Ectodermal cell (in vitro differentiated cells): ENCODE results near the gene PLXNA1.

Experiments used
- H3K27ac ChIP-seq: 2 replicates; pipeline ENCODE4 v1.7.0; 2013; ENCODE audit warnings: mild to moderate bottlenecking, low read depth, low read length; ENCODE audit not compliant: insufficient read depth, poor library complexity, severe bottlenecking
- H3K27me3 ChIP-seq: 2 replicates; pipeline ENCODE4 v1.7.0; 2013; ENCODE audit warnings: mild to moderate bottlenecking, low read length; ENCODE audit not compliant: insufficient read depth, control insufficient read depth, poor library complexity, severe bottlenecking
- H3K36me3 ChIP-seq: one replicate; pipeline ENCODE4 v1.7.0; 2013; ENCODE audit warnings: low read length; ENCODE audit not compliant: control insufficient read depth, insufficient read depth
- H3K4me1 ChIP-seq: one replicate; pipeline ENCODE4 v1.7.0; 2013; ENCODE audit warnings: low read length; ENCODE audit not compliant: control insufficient read depth, insufficient read depth
- H3K4me3 ChIP-seq: 2 replicates; pipeline ENCODE4 v1.7.0; 2013; ENCODE audit warnings: low read depth, low read length, control low read depth; ENCODE audit not compliant: insufficient read depth
- H3K9me3 ChIP-seq: 2 replicates; pipeline ENCODE4 v1.7.0; 2013; ENCODE audit warnings: mild to moderate bottlenecking, low read length, moderate library complexity; ENCODE audit not compliant: control insufficient read depth
- WGBS, 2 experiments: methylation state at CpG; one replicate each; pipeline ENCODE4 v1.1.7; 2013; ENCODE audit warnings: missing lambda C conversion rate in 2 of 2; 5-methylcytosine and 5-hydroxymethylcytosine counted together

PLXNA1 gene

DNA sequence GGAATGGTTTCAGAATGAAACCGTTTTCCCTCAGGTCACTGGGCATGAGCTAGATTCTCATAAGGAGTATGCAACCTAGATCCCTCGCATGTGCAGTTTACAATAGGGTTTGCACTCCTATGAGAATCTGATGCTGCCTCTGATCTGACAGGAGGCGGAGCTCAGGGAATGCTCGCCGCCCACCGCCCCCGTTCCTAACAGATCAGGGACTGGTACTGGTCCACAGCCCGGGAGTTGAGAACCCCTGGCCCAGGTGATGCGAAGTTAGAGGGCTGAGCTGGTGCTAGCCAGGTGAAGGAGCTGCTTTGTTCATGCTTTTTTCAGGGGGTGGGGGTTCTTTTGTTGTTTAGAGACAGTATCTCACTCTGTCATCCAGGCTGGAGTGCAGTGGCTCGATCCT lies 15.5 kb upstream of the PLXNA1 start:
- Histone ChIP-seq H3K9me3 (no peaks in the 10 kb centered on the region), H3K4me3 (no peak overlapping the region), H3K4me1 (peaks cover 23% of the 10 kb centered on the region), H3K36me3 (no peaks in the 10 kb centered on the region), H3K27ac (no peak overlapping the region), H3K27me3 (no peaks in the 10 kb centered on the region)
- 90 to 91% methylated on average over 10 of the region's 10 CpGs for WGBS, 2 experiments

DNA sequence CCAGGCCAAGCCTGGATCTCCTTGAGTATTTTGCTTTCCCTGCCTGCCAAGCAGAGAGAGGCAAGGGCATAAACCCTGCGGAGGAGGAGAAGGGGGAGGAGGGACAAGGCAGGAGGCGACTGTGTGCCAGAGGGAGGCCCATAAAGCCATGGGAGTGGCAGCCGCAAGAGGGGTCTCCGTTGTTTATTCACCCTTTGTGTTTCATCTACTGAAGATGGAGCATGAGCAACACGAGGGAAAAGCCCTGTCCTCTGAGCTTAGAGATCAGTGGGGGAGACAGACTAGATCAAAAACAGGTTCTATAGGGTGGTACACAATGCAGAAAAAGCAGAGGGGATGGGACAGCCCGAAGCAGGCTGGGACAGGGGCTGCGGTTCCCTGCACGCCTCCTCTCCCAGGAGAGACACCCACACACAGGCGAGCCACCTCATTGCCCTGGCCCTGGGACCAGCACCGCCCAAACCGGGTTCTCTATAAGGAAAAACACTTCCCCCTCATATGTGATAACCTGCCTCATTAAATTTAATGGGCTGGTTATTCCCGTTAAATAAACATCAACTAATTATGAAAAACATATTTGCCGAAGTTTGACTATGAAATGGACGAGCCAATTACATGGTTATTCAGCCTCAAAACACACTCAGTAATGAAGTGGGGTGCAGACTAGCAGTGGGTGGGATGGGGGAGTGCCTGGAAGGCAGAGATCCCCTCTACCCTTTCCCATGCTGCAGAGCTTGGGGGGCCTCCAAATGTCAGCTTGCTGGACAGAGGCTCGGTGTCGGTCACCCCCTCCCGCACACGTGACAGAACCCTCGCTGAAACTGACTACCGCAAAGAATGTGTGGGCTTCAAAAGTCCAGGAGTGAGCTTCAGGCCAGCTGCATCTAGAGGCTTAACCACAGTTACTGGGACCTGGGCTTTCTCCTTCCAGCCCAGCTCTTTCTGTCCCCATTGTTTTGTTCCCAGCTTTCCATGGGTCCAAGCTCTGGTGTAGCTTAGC lies 14.2 kb upstream of the PLXNA1 start:
- Histone ChIP-seq H3K9me3 (no peaks in the 10 kb centered on the region), H3K27ac (no peak overlapping the region)
- WGBS, 2 experiments, result 74 to 75% methylated on average over 20 of the region's 20 CpGs

DNA sequence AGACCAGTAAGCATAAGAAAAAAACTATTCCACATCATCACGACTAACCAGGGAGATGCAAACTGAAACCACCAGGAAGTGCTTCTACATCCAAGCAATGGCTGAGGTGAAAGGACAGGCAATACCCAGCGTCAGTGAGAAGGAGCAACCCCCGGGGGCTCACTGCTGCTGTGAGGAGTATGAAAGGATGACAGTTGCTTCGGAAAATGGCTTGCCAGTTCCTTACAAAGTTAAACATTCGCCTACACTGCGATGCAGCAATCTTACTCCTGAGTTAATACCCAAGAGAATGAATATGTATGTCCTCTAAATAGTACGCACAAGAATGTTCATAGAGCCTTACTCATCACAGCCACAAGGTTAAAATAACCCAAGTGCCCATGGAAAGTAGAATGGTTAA lies 13.3 kb upstream of the PLXNA1 start:
- H3K27ac ChIP-seq, result no peak overlapping the region
- H3K36me3 ChIP-seq, result no peaks in the 10 kb centered on the region
- H3K4me3 ChIP-seq, result no peak overlapping the region
- H3K4me1 ChIP-seq, result peaks cover 23% of the 10 kb centered on the region
- WGBS, 2 experiments, result 50 to 57% methylated on average over 7 of the region's 7 CpGs
- H3K27me3 ChIP-seq, result no peaks in the 10 kb centered on the region
- no peaks in the 10 kb centered on the region for H3K9me3 ChIP-seq

More for the DNA sequence above, 14.2 kb upstream of the PLXNA1 start:
- no peaks in the 10 kb centered on the region for H3K27me3 ChIP-seq
- peaks cover 23% of the 10 kb centered on the region for H3K4me1 ChIP-seq
- no peak overlapping the region for H3K4me3 ChIP-seq
- no peaks in the 10 kb centered on the region for H3K36me3 ChIP-seq

DNA sequence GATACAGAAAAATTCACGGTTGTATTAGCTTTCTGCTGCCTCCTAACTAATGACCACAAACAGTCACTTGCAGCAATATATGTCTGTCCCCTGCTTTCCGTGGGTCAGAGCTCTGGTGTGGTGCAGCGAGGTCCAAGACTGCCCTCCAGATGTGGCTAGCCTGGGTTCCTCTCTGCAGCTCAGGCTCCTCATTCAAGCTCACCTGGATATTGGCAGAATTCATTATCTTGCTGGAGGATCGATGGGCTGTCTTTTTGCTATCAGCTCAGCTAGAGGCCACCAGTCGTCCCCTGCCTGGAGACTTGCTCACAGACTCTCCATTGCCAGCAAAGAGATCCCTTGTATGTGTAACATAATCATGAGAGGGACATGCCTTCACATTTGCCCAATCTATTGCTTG lies 12.8 kb upstream of the PLXNA1 start:
- Histone ChIP-seq H3K9me3 (no peaks in the 10 kb centered on the region), H3K4me3 (no peak overlapping the region), H3K27ac (no peak overlapping the region), H3K36me3 (no peaks in the 10 kb centered on the region), H3K4me1 (peaks cover 23% of the 10 kb centered on the region), H3K27me3 (no peaks in the 10 kb centered on the region)
- 88 to 91% methylated on average over 5 of the region's 5 CpGs for WGBS, 2 experiments

DNA sequence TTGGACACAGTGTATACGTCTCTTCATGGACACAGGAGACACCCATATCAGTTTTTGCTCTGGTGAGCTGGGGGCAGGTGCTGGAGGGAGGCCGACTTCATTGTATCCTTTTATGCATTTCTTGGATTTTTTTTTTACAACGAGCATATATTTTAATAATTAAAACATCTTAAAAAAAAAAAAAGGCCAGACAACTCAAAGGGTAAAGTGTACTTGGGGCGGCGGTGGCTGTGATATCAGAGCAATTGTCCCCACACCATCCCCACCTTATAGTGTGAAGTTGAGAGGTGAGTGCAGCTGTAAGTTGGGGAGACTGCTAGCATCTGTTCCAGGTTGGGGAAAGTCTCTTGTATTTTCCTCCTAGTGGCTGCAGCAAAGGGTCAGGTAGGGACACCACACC lies 12.0 kb upstream of the PLXNA1 start:
- Histone ChIP-seq H3K27ac (no peak overlapping the region), H3K4me3 (no peak overlapping the region), H3K4me1 (peaks cover 23% of the 10 kb centered on the region), H3K27me3 (no peaks in the 10 kb centered on the region), H3K36me3 (no peaks in the 10 kb centered on the region), H3K9me3 (no peaks in the 10 kb centered on the region)
- 88 to 94% methylated on average over 1 to 3 of the region's 5 CpGs for WGBS, 2 experiments

DNA sequence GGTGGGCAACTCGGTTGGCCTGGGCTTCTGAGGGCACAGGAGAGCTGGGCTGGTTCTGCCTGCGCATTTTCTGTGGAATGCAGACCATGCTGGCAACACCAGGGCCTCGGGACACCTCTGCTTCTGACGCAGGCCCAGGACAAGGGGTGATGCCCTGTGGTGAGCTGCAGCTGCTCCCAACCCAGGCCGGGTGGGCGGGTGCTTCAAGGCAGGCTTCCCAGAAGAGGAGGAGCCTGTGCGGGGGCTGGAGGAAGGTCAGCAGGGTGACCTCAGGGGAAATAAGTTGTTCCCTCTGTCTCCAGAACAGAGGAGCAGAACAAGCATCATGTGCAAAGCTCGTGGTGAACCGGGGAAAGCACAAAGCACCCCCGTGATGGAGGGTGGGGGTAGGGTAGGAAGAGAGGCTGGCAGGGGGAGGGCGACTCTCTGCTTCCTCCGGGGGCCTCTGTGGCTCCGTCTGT lies 11.0 kb upstream of the PLXNA1 start:
- no peak overlapping the region for H3K27ac ChIP-seq
- WGBS, 2 experiments, result 56 to 58% methylated on average over 13 of the region's 13 CpGs

DNA sequence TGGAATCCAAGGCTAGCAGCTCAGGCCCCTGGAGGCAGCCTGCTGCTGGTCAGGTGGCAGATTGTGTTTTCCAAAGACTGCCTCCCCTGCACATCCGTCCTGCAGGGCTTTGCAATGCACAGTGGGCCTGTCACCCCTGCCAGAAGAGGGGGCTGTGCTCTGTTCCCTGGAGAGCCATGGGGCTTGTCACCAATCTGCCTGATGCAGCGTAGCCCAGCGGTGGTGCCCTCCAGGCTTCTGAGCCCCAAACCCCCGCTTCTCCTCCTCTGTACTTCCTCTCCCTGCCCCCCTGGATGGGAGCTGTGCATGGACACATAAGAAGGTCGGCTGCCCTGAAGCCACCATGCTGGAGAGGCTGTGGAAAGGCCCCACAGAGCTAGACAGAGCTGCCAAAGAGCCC lies 10.0 kb upstream of the PLXNA1 start:
- no peaks in the 10 kb centered on the region for H3K36me3 ChIP-seq
- H3K27ac ChIP-seq, result no peak overlapping the region
- H3K4me3 ChIP-seq, result no peak overlapping the region
- peaks cover 23% of the 10 kb centered on the region for H3K4me1 ChIP-seq
- H3K9me3 ChIP-seq, result no peaks in the 10 kb centered on the region
- no peaks in the 10 kb centered on the region for H3K27me3 ChIP-seq
- 90 to 91% methylated on average over 5 of the region's 5 CpGs for WGBS, 2 experiments

More for the DNA sequence above, 11.0 kb upstream of the PLXNA1 start:
- no peaks in the 10 kb centered on the region for H3K36me3 ChIP-seq
- H3K27me3 ChIP-seq, result no peaks in the 10 kb centered on the region
- no peaks in the 10 kb centered on the region for H3K9me3 ChIP-seq
- H3K4me1 ChIP-seq, result peaks cover 23% of the 10 kb centered on the region
- H3K4me3 ChIP-seq, result no peak overlapping the region

DNA sequence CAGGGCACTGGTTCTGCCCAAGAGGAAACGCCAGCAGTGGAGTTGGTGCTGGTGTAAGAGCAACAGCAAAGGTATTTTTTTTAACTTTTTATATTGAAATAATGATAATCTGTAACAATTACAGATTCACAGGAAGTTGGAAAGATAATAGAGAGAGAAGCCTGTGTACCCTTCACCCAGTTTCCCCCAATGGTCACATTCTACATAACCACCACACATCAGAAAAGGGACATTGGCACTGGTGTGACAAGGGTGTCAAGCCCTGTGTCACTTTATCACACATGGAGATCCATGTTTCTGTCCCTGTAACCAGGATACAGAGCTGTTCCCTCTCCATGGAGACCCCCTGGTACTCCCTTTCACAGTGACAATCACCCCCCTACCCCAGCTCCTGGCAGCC lies 9.1 kb upstream of the PLXNA1 start:
- 88% methylated on average over 1 of the region's 1 CpG; no CpG with 5 or more reads in 1 of the 2 experiments for WGBS, 2 experiments
- no peaks in the 10 kb centered on the region for H3K27me3 ChIP-seq
- no peaks in the 10 kb centered on the region for H3K9me3 ChIP-seq
- no peak overlapping the region for H3K4me3 ChIP-seq
- H3K36me3 ChIP-seq, result no peaks in the 10 kb centered on the region
- H3K4me1 ChIP-seq, result peaks cover 16% of the 10 kb centered on the region
- no peak overlapping the region for H3K27ac ChIP-seq

DNA sequence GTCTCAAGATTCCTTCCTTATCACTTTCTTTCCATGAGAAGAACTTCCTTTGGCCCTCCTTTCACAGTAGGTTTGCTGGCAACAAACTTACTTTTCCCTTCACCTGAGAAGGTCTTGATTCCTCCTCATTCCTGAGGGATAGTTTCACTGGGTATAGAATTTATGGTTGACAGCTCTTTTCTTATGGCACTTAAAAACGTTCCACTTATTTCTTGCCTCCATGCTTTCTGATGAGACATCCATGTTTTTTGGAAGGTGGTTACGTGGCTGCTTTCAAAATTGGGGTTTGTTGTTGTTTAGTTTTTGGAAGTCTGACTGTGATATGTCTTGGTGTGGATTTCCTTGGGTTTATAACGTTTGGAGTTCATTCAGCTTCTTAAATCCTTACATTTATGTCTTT lies 8.2 kb upstream of the PLXNA1 start:
- H3K9me3 ChIP-seq, result no peaks in the 10 kb centered on the region
- peaks cover 6% of the 10 kb centered on the region for H3K4me1 ChIP-seq
- no peaks in the 10 kb centered on the region for H3K36me3 ChIP-seq
- 79 to 89% methylated on average over 2 to 3 of the region's 3 CpGs for WGBS, 2 experiments
- H3K27ac ChIP-seq, result no peak overlapping the region
- H3K4me3 ChIP-seq, result no peak overlapping the region
- no peaks in the 10 kb centered on the region for H3K27me3 ChIP-seq

DNA sequence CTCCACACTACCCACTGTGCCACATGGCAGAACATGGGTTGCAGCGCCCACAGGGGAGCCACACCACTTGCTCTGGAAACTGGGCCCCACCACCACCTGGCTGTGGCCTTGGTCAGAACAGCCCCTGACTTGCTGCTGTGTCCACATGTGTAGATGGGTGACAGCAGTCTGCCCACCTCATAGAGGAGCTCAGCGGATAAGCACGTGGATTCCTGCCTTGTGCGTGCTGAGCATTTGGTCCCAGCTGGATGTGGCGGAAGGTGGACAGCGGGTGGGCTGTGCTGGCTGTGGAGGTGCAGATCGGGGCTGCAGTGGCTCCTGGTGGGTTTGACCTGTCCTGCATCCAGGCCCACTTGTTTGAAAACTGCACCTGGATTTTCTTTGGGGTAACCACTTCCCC lies 6.0 kb upstream of the PLXNA1 start:
- 94 to 95% methylated on average over 7 of the region's 7 CpGs for WGBS, 2 experiments
- H3K4me1 ChIP-seq, result peaks cover 2% of the 10 kb centered on the region
- H3K4me3 ChIP-seq, result no peak overlapping the region
- no peaks in the 10 kb centered on the region for H3K36me3 ChIP-seq
- peaks cover 11% of the 10 kb centered on the region for H3K27me3 ChIP-seq
- no peaks in the 10 kb centered on the region for H3K9me3 ChIP-seq
- H3K27ac ChIP-seq, result no peak overlapping the region
